Activated gamma-delta T cell treated with Interleukin-2 at 50 U/mL for 16 hours (primary cell): ENCODE measurements around the gene PTF1A.
A peak's percentile ranks its signal among the peaks of the same experiment; 100 is the strongest.

Source experiments
- DNase-seq: peaks from one replicate; pipeline ENCODE4 v3.0.0-alpha.2; 2020

PTF1A gene, protein sequence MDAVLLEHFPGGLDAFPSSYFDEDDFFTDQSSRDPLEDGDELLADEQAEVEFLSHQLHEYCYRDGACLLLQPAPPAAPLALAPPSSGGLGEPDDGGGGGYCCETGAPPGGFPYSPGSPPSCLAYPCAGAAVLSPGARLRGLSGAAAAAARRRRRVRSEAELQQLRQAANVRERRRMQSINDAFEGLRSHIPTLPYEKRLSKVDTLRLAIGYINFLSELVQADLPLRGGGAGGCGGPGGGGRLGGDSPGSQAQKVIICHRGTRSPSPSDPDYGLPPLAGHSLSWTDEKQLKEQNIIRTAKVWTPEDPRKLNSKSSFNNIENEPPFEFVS

DNA sequence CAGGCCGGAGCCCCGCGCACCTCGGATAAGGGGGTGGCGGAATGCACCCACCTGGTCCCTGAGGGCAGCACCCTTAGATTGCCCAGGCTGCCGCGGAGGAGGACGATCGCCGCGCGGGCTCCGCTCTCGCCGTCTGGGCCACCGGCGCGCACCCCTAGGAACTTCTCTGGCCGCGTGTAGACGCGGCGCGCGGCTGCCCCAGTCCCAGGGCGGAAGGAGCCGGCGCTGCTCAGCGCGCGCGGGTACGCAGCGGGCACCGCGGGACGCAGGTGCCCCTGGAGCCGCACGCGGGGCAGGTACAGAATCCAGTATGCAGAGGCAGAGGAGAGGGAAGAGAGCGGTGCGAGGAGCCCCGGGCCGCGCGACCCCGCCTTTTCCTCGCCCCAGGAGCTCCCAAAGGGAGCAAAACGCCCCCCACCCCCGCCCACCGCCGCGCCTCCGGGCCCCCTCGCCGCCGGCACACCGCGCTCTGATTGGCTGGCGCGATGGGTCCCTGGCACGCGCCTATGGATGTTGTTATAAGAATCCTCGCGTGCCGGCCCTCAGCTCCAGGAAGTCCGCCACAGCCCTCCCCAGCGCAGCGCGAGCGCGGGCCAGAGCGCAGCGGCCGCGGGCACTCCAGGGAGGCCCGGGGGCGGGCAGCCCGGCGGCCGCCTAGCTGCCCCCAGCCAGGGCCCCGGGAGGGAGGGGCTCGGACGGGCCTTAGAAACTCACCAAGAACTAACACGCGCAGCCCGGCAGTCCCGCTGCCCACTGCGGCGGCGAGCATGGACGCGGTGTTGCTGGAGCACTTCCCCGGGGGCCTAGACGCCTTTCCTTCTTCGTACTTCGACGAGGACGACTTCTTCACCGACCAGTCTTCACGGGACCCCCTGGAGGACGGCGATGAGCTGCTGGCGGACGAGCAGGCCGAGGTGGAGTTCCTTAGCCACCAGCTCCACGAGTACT is at the start of gene PTF1A:
Gene PTF1A, plus strand, starts transcription at position 549 of the 948 bp plus-strand sequence. Its CDS starts 219 bp downstream, at position 768.
- DNase-seq, result no peak

DNA sequence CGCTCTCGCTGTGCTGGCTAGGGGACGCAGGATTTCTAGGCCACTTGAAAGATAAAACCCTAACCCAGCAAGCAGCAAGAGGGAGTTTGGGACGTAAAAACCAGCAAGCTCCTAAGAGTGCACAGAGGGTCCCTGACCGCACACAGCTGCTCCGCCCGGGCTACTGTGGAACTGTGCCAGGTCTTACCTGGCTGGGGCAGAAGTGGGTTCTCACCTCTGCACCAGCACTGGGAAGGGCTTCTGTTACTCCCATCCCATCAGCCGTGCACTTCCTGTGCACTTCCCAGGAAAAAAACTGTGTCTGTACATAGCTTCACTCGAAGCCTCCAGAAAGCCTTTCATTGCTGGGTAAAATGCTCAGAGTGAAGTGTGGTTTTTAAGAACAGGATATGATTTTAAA is 45.9 kb upstream of the PTF1A start:
- DNase-seq, result no peak

DNA sequence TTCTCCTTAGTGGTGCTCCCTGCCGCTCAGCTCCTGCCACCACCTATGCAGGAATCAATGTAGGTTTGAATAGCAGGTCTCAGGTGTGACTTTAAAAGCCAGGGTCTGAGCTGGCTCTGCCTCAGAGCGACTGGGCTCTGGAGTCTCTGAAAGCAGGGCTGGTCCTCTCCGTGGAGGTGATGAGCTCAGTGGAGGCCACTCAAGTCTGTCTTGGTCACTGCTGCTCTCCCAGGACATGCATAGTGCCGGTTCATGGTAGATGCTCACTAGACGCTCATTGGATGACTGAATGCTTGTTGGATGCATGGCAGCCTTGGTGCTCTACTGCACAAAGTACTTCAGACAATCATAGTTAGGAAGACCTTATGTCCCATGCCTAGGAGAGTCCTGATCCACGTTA is 45.1 kb upstream of the PTF1A start:
- no peak for DNase-seq

DNA sequence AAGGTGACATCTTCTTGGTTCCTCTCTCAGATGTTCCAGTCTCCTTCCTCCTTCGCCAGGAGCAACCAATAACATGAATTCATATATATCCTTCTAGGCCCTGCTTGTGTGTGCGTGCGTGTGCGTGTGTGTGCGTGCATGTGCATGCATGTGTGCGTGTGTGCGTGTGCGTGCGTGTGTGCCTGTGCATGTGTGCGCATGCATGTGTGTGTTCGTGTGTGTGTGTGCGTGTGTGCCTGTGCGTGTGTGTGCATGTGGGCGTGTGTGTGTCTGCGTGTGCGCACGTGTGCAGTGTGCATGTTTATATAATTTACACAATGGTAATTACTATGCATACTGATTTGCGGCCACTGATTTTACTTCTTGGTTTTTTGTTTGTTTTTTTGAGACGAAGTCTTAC is 43.9 kb upstream of the PTF1A start:
- DNase-seq, result no peak

DNA sequence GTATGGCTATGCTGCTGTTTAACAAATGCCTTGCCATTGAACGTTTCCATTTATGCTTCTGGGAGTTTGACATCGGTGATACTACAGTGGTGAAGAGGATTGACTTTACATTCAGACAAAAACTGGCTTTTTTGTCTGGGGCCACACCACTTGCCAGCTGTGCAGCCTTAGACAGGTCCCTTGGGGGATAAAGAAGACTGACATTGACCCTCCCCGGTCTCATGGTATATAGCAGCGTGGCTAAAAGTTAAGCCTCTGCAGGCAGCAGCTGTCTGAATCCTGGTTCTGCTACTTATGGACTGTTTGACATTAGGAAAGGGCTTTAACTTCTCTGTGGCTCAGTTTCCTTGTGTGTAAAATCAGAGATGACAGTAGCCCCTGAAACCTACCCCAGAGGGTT is 42.0 kb upstream of the PTF1A start:
- DNase-seq, result no peak

DNA sequence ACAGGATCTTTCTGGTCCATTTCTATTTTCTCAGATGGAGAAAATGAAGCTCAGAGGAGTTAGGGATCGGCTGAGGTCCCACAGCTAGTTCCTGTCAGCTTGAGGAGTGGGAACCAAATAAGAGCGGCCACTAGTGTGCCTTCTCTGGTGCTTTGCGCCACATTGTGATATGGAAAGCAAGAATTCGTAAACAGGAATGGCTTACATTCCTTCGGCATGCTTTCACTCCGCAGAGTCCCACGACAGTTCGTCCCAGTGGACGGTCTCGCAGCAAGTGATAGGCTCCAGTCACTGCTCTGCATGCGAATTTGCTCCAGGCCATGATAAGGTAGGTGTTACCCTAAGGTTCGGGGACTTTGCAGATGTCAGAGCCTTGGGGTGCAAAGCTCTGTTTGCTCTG is 41.5 kb upstream of the PTF1A start:
- DNase-seq, result no peak

- DNase-seq, result no peak
Measured at GRCh38 chr10:23151071-23151470, 41.0 kb upstream of the PTF1A start.

GRCh38 chr10:23155169-23155568 is 36.9 kb upstream of the PTF1A start:
- no peak for DNase-seq

- no peak for DNase-seq
Measured at GRCh38 chr10:23156447-23157150, 35.5 kb upstream of the PTF1A start.

- no peak for DNase-seq
Measured at GRCh38 chr10:23157239-23157681, 34.9 kb upstream of the PTF1A start.

- DNase-seq, result no peak
Measured at GRCh38 chr10:23157691-23158369, 34.3 kb upstream of the PTF1A start.

GRCh38 chr10:23158370-23158769 is 33.7 kb upstream of the PTF1A start:
- DNase-seq, result peak; percentile 12

GRCh38 chr10:23171232-23171876 is 20.8 kb upstream of the PTF1A start:
- no peak for DNase-seq

DNA sequence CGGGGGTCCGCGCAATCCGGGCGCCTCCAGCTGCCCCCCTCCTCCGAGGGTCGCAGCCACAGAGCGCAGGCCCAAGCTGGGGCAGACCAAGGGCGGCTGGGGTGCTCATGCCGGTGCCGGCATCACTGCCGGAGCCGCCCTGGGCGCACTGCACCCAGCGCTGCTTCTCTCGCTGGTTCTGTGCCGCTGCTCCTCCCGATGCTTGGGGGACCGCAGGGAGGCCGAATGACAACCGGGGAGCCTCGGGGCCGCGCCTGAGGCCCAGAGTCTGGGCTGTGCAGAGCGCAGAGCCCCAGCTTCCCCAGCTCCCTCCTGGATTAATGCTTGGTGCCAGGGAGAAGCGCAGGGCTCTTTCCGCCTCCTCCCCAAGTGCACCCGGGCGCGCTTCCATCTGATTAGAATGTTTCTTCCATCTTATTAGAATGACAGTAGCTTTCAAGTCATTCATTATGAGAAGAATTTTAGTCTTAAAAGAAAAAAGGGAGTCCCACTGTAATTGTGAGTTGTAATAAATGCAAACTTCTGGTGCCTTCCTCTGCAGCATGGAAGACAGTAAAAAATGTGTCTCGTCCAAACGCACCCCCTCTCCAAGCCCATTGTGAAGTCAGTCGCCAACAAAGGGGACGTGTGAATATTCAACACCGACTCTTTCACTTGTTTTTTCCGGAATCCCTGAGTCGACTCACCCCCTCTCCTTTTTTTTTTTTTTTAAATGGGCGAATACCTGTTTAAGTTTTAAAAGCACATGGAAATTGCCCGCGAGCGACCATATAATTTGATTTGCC is 19.5 kb upstream of the PTF1A start:
- DNase-seq, result no peak

- DNase-seq, result no peak
Measured at GRCh38 chr10:23173214-23174073, 18.7 kb upstream of the PTF1A start.

- DNase-seq, result no peak
Measured at GRCh38 chr10:23174074-23174976, 17.8 kb upstream of the PTF1A start.

DNA sequence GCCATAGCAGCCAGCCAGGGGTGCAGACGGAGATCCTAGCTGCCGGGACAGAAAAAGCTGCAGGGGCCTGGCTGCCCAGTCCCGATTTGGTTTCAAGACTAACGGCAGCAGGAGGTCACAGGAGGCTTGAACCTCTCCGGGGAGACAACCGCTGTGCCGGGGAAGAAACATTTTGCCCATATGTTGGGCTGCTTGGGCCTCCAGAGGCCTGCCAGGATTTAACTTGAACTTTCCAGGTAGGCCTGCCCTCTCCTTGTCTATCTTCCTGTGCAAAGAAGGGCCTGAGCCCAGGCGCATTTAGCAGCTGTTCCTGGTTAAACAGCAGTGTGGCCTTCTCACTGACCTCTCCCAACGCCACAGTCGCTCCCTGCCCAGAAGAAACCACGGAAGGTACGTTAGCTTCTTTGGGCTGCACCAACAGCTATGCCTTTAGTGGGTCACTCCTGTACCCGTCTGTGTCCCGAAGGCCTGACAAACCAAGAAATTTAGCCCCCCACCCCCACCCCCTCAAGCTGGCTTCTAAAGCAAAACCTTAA is 17.1 kb upstream of the PTF1A start:
- no peak for DNase-seq

DNA sequence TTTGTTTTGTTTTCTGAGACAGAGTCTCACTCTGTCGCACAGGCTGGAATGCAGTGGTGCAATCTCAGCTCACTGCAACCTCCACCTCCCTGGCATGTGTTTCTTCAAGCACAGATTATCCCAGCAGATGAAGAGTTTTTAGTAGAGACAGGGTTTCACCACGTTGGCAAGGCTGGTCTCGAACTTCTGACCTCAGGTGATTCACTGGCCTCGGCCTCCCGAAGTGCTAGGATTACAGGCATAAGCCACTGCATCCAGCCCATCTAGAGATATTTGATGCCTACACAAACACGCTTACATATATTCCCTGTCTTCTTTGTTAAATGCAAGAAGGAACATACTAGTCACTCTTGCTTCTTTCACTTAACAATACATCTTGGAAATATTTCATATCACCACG is 5.9 kb upstream of the PTF1A start:
- no peak for DNase-seq

- no peak for DNase-seq
Measured at GRCh38 chr10:23186697-23187096, 5.4 kb upstream of the PTF1A start.
